GM18517 (cell line): ENCODE results near the gene RPS24.

ENCODE experiments used
- ATAC-seq: cut with Tn5 transposase; IDR thresholded peaks from one replicate; pipeline ENCODE4 v1.9.1; 2021; ENCODE audit warnings: mild to moderate bottlenecking, moderate library complexity; ENCODE audit not compliant: unreplicated experiment

The RPS24 gene

DNA sequence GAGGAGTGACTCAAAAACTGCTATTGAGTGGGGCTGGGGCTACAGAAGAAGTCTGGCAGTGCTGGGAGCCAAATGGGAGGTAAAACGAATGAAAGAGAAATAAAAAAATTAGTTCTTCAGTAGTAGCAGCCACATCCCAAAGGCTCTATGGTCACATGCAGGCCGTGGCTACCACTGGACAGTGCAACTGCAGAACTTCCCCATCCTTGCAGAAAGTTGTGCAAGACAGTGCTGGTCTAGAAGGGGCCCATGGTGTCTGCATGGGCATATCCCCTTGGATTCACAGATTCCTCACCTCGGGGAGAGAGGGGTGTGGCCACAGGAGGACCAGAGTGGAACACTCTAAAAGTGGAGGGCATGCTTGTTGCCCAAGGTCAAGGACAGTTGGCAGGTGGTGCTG lies 47.6 kb downstream of the RPS24 start:
- no peak for ATAC-seq

DNA sequence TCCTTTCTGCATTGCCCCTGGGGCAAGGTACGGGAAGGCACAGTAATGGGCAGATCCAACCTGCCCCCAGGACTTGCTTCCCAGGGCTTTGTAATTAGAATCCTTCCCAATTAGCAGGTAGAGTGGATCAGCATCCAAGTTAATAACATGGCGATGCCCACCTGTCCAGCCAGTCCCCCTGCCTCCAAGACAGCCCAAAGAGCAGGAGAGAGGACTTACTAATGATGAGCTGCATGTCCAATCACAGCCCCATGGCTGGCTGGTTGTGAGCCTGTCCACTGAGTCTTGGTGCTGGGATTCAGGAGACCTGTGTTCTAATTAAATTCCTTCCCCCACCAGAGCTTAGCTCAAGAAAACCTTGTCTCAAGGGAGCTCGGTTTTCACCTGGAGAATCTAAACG lies 49.0 kb downstream of the RPS24 start:
- ATAC-seq = no peak
